Erythroblast (primary cell): Measurements from ENCODE around the gene KIF14.
"Not testable (repeated sequence)": the region's sequence is repeated elsewhere in the genome, so short reads cannot be mapped to it uniquely, and the experiment has no call there.

Source experiments
- DNase-seq, 2 experiments: peaks; one replicate each; lab custom pipeline; 2025; lab: John Stamatoyannopoulos, UW
- GATA1 ChIP-seq: IDR thresholded peaks from 2 replicates; pipeline ENCODE4 v1.6.1; 2011; ENCODE audit warnings: low read depth, mild to moderate bottlenecking, control low read depth, low read length, moderate library complexity
- POLR2A ChIP-seq: IDR thresholded peaks from 2 replicates; pipeline ENCODE4 v1.6.1; 2011; ENCODE audit warnings: mild to moderate bottlenecking, low read length

KIF14 gene

DNA sequence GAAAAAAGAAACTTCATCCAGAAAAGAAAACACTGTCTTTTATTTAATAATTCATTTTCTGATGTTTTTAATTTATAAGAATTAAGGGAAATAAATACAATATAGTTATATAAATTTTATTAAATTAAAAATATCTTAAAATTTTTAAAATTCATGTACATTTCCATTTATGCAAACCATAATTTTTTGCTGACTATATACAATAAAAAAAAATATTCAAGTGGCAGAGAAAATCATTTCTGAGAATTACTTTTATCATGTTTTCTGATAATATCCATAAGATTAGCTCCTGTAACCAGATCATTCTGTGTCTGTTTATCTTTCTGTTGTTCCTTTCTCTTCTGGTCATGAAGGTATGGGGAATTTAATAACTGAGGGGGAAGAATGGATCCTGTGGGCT lies 23.5 kb upstream of the KIF14 start:
- TF ChIP-seq GATA1 (no peak), POLR2A (no peak)
- no peak for DNase-seq

DNA sequence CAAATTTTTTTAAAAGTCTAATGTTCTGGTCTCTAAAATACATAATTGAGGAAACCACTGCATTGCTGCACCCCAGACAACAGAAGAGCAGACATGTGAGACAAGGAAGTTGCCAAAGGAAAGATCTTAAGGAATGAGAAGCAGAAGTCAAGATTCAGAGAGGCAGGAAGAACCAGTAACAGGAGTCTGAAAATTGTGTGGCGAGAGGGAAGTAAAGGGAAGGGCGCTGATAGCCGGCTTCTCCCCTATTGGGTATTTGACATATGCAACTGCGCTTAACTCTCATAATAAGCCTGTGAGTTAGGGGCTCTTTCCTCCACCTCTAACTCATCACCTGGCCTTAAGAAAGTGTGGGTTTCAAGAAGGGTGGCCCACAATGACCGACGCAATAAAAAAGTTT lies 21.9 kb upstream of the KIF14 start:
- TF ChIP-seq GATA1: no peak
- no peak for TF ChIP-seq POLR2A
- DNase-seq: no peak

- no peak for TF ChIP-seq GATA1
- no peak for TF ChIP-seq POLR2A
- peak in 1 of 2 experiments; percentile 41 for DNase-seq
These were observed 20.4 kb upstream of the KIF14 start for GRCh38 chr1:200640963-200641401.

DNA sequence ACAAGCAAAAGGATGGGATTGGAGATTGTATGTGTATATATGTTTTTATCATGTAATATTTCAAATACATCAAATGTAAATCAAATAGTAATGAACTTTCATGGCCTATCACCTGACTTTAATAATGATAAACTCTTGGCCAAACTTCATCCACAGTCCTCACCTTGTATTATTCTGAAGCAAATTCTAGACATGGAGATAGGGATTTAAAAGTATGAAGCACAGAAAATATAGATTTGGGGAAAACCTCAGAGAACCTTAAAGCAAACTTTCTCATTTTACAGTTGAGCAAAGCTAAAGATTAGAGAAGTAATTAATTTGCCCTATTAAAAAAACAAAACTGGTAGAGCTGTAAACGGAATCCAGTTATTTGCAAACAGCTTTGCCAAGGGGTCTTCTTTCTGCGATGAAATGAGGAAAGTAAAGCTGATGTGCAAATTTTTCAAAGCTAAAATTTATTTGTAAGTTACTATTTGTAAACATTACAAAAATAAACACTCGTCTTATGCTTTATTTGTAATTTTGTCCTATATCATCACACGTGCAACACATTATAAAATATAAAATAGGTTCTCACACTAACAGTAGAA lies 19.9 kb upstream of the KIF14 start:
- TF ChIP-seq GATA1 (no peak), POLR2A (peak; percentile 12)
- DNase-seq: no peak

DNA sequence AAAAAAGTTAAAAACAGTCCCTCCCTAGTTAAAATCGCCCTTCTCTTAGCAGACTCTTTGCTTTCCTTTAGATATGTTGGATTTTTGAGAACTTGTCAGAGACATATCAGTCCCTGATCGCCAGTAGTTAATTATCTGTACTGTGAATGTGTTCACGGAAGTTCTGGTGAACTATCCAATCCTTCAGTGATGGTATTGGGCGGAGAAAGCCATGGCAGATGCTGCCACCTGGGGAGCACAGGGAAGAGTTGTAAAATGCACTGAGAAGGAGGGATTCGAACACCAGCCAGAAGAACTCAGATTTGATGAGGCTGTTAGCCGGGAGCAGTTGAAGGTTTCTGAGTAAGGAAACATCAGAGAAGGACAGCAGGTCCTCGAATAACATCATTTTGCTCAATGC lies 17.5 kb upstream of the KIF14 start:
- TF ChIP-seq GATA1 (no peak), POLR2A (no peak)
- peak in 1 of 2 experiments; percentile 43 for DNase-seq

DNA sequence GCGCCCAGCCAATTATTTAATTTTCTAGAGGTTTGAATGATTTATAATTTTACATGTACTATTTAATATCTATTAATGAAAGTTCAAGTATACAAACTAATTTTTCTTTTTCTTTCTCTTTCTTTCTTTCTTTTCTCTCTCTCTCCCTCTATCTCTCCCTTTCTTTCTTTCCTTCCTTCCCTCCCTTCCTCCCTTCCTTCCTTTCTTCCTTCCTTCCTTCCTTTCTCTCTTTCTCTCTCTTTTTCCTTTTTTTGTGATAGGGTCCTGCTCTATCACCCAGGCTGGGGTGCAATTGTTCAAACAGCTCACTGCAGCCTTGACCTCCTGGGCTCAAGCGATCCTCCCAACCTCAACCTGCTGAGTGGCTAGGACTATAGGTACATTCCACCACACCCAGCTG lies 16.1 kb upstream of the KIF14 start:
- TF ChIP-seq POLR2A (no peak), GATA1 (no peak)

DNA sequence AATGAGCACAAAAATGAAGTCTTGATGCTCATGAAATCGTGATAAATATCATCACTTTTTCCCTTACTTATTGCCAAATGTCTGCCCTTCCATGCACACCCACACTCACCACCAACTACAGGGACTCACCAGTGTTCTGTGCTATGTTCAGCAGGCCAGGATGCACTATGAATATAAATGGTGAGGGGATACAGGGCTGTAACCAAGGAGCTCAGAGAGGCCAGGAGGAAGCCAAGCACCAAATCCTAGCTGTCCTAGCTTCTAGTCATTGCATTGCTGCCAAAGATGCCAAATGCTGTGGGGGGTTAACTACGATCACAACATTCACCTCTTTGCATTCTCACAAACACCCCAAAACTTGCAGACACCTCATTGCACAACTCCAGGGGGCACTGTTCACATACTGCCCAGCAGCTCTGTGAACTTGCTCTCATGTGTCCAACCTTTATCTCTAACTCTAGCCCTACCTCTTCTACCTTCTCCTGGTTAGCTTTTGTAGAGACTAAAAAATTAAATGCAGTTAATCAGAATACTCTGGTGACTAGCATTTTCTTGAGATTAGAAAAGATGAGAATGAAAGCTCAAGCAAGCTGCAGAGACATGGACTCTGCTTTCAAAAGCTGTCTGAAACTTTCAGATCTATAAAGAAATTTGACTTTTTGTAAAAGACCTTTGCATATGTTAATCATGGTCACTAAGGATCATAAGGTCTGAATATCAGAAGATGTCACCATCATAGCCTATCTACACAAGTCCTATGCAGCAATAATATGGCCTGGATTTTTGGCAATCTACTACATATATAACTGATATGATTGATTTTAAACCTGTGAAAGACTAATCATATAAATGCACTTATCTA lies 13.9 kb upstream of the KIF14 start:
- TF ChIP-seq POLR2A (no peak), GATA1 (no peak)
- no peak for DNase-seq

More for the DNA sequence above, 16.1 kb upstream of the KIF14 start:
- no peak for DNase-seq

DNA sequence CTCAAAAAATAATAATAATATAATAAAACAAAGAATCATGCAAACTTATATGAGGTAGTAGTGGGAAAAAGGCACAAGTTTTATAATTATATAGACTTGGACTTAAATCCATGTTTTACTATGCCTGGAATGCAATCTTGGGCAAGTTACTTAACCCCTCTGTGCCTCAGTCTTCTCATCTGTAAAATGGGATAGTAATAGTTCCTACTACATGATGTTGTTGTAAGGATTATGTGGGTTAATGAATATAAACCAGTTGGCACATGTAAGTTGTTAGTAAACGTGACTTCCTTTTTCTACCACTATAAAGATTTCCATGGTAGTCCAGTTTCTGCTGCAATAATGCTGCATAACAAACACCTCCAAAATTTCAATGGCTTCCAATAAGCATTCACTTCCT lies 10.8 kb upstream of the KIF14 start:
- TF ChIP-seq POLR2A (no peak), GATA1 (no peak)
- DNase-seq: no peak

- not testable (repeated sequence) for DNase-seq
These were observed 10.0 kb upstream of the KIF14 start for GRCh38 chr1:200630515-200630899.

GRCh38 chr1:200629876-200630514 lies 9.4 kb upstream of the KIF14 start:
- DNase-seq: no peak
- TF ChIP-seq POLR2A (no peak), GATA1 (no peak)

GRCh38 chr1:200628223-200628881 lies 7.8 kb upstream of the KIF14 start:
- no peak for DNase-seq
- TF ChIP-seq GATA1: no peak
- no peak for TF ChIP-seq POLR2A

- no peak for TF ChIP-seq GATA1
- no peak for TF ChIP-seq POLR2A
- no peak for DNase-seq
These were observed 7.1 kb upstream of the KIF14 start for GRCh38 chr1:200627575-200628222.

GRCh38 chr1:200626853-200627534 lies 6.4 kb upstream of the KIF14 start:
- DNase-seq: no peak
- no peak for TF ChIP-seq GATA1
- no peak for TF ChIP-seq POLR2A
